Measurements from ENCODE around the gene POMGNT1. TPM values are rescaled to one million over a fixed set of nuclear protein-coding genes. Genes with fewer than 3 reads are reported as not detected.

Gene POMGNT1
- polyA plus RNA-seq, 3 donors = 10.3 to 16.7 (median 12.2) TPM

- Histone ChIP-seq H3K9me3 (replicated peaks in 1 of 2; ENCODE audit: control insufficient read depth in 1 of 2, insufficient read depth in 1 of 2, low read length in 2 of 2) (no peaks in the 10 kb centered on the region), H3K4me1 (ENCODE audit: control insufficient read depth in 1 of 2, insufficient read depth in 2 of 2, low read length in 2 of 2) (no peaks in the 10 kb centered on the region), H3K4me3 (replicated peaks in 1 of 3; ENCODE audit: low read depth in 2 of 3, low read length in 3 of 3) (no peak overlapping the region), H3K36me3 (replicated peaks in 1 of 2; ENCODE audit: control insufficient read depth in 1 of 2, insufficient read depth in 2 of 2, low read length in 2 of 2) (no peaks in the 10 kb centered on the region), H3K79me2 (ENCODE audit: insufficient read depth, low read length) (no peaks in the 10 kb centered on the region), H3K9ac (ENCODE audit: insufficient read depth, low read length, poor library complexity, severe bottlenecking) (no peak overlapping the region), H3K27me3 (ENCODE audit: control insufficient read depth in 2 of 2, insufficient read depth in 2 of 2, low read length in 2 of 2) (no peaks in the 10 kb centered on the region), H3K27ac (ENCODE audit: low read depth in 1 of 2, low read length in 2 of 2) (no peak overlapping the region), H3K4me2 (replicated peaks; ENCODE audit: extremely low read depth, low read length, poor library complexity, severe bottlenecking) (no peak overlapping the region), H2AFZ (ENCODE audit: insufficient read depth, low read depth, low read length, poor library complexity, severe bottlenecking) (no peak overlapping the region), H4K20me1 (ENCODE audit: insufficient read depth, low read length) (no peaks in the 10 kb centered on the region)
- peaks cover 0 to 2% (median 0%) of the 10 kb centered on the region in 7 donors for H3K9me3 Mint-ChIP-seq
- no peak for TF ChIP-seq CTCF (IDR thresholded peaks at IDR 0.05)
- H3K4me1 Mint-ChIP-seq = no peaks in the 10 kb centered on the region
- peaks cover 3 to 8% (median 7%) of the 10 kb centered on the region in 3 donors for H3K27me3 Mint-ChIP-seq (ENCODE audit: low read depth in 3 of 3)
- H3K36me3 Mint-ChIP-seq = no peaks in the 10 kb centered on the region
- intact Hi-C loops (cut with micrococcal nuclease) = no loop called here
- H3K4me3 Mint-ChIP-seq = no peak overlapping the region
- no CpG with 5 or more reads among the region's 1 CpG for WGBS (ENCODE audit: insufficient coverage)
- no peak overlapping the region for H3K27ac Mint-ChIP-seq
- no peak for DNase-seq
These were observed 38.0 kb downstream of the POMGNT1 start for GRCh38 chr1:46160212-46160611.

DNA sequence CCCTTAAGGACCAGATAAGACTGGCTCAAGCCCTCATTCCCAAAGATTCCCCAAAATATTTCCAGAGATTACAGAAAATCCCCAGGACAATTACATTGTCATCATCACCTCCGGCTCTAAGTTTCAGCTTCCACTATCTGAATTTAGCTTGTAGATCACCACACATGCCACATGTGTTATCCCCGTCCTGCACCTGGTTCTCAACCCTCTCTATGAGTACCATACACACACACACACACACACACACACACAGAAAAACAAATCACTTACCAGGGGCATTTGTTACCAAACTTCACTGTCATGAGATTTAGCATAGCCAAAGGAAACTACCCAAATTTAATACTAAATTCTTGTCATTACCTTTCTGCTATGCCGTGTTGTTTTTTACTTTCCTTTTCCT, 38.7 kb downstream of the POMGNT1 start:
- DNase-seq = no peak
- no peak overlapping the region for H3K4me3 Mint-ChIP-seq
- Histone ChIP-seq H3K27ac (ENCODE audit: low read depth in 1 of 2, low read length in 2 of 2) (no peak overlapping the region), H2AFZ (ENCODE audit: insufficient read depth, low read depth, low read length, poor library complexity, severe bottlenecking) (no peak overlapping the region), H3K36me3 (replicated peaks in 1 of 2; ENCODE audit: control insufficient read depth in 1 of 2, insufficient read depth in 2 of 2, low read length in 2 of 2) (no peaks in the 10 kb centered on the region), H3K4me1 (ENCODE audit: control insufficient read depth in 1 of 2, insufficient read depth in 2 of 2, low read length in 2 of 2) (no peaks in the 10 kb centered on the region), H3K79me2 (ENCODE audit: insufficient read depth, low read length) (no peaks in the 10 kb centered on the region), H3K4me3 (replicated peaks in 1 of 3; ENCODE audit: low read depth in 2 of 3, low read length in 3 of 3) (no peak overlapping the region), H3K9ac (ENCODE audit: insufficient read depth, low read length, poor library complexity, severe bottlenecking) (no peak overlapping the region), H3K9me3 (replicated peaks in 1 of 2; ENCODE audit: control insufficient read depth in 1 of 2, insufficient read depth in 1 of 2, low read length in 2 of 2) (no peaks in the 10 kb centered on the region), H4K20me1 (ENCODE audit: insufficient read depth, low read length) (no peaks in the 10 kb centered on the region), H3K27me3 (ENCODE audit: control insufficient read depth in 2 of 2, insufficient read depth in 2 of 2, low read length in 2 of 2) (no peaks in the 10 kb centered on the region), H3K4me2 (replicated peaks; ENCODE audit: extremely low read depth, low read length, poor library complexity, severe bottlenecking) (no peak overlapping the region)
- peaks cover 2 to 6% (median 2%) of the 10 kb centered on the region in 3 donors for H3K27me3 Mint-ChIP-seq (ENCODE audit: low read depth in 3 of 3)
- H3K27ac Mint-ChIP-seq = no peak overlapping the region
- intact Hi-C loops (cut with micrococcal nuclease) = no loop called here
- no peaks in the 10 kb centered on the region for H3K4me1 Mint-ChIP-seq
- WGBS (ENCODE audit: insufficient coverage) = 72% methylated on average over 3 of the region's 3 CpGs
- TF ChIP-seq CTCF (IDR thresholded peaks at IDR 0.05) = no peak
- H3K9me3 Mint-ChIP-seq = peaks cover 0 to 2% (median 0%) of the 10 kb centered on the region in 7 donors
- no peaks in the 10 kb centered on the region for H3K36me3 Mint-ChIP-seq
